Smooth muscle cell (in vitro differentiated cells): Measurements from ENCODE around the gene ACOT7. TPM values are rescaled to one million over a fixed set of nuclear protein-coding genes. Genes with fewer than 3 reads are reported as not detected.

Experiments used
- DNase-seq: peaks from one replicate; lab custom pipeline; 2025; ENCODE audit not compliant: unreplicated experiment; lab: John Stamatoyannopoulos, UW
- H2AFZ ChIP-seq: fragments of 200-600 bp; sonication (generic); 2 replicates; pipeline ENCODE4 v1.6.0; 2016; ENCODE audit warnings: antibody characterized with exemption, low read depth, mild to moderate bottlenecking
- H3F3A ChIP-seq: fragments of 200-600 bp; sonication (generic); 2 replicates; pipeline ENCODE4 v1.6.0; 2017; ENCODE audit warnings: antibody characterized with exemption, low read depth
- H3K27ac ChIP-seq: fragments of 200-600 bp; sonication (generic); 2 replicates; pipeline ENCODE4 v1.5.1; 2016; ENCODE audit warnings: low read depth, mild to moderate bottlenecking
- H3K27me3 ChIP-seq: fragments of 200-600 bp; sonication (generic); 2 replicates; pipeline ENCODE4 v1.6.1; 2016; ENCODE audit warnings: low read depth, mild to moderate bottlenecking
- H3K36me3 ChIP-seq: fragments of 200-600 bp; sonication (generic); 2 replicates; pipeline ENCODE4 v1.5.1; 2016; ENCODE audit warnings: low read depth
- H3K4me1 ChIP-seq: fragments of 200-600 bp; sonication (generic); 2 replicates; pipeline ENCODE4 v1.5.1; 2016; ENCODE audit warnings: low read depth
- H3K4me2 ChIP-seq: fragments of 200-600 bp; sonication (generic); 2 replicates; pipeline ENCODE4 v1.6.0; 2016; ENCODE audit warnings: mild to moderate bottlenecking
- H3K4me3 ChIP-seq: fragments of 200-600 bp; sonication (generic); 2 replicates; pipeline ENCODE4 v1.5.1; 2016; ENCODE audit warnings: mild to moderate bottlenecking
- H3K79me2 ChIP-seq: fragments of 200-600 bp; sonication (generic); 2 replicates; pipeline ENCODE4 v1.6.0; 2016; ENCODE audit warnings: low read depth, mild to moderate bottlenecking
- H3K9ac ChIP-seq: fragments of 200-600 bp; sonication (generic); 2 replicates; pipeline ENCODE4 v1.6.0; 2016; ENCODE audit warnings: low read depth
- H3K9me3 ChIP-seq: fragments of 200-600 bp; sonication (generic); replicated peaks from 2 replicates; pipeline ENCODE4 v1.5.1; 2016; ENCODE audit warnings: low read depth
- H4K20me1 ChIP-seq: fragments of 200-600 bp; sonication (generic); 2 replicates; pipeline ENCODE4 v1.6.0; 2016; ENCODE audit warnings: low read depth
- WGBS: methylation state at CpG from one replicate; pipeline ENCODE4 v1.1.7; 2016; ENCODE audit warnings: low lambda C conversion rate; 5-methylcytosine and 5-hydroxymethylcytosine counted together
- polyA plus RNA-seq: library from polyadenylated mRNA; unstranded; fragments of >200 nt; fragmentation: Nextera tagmentation; extraction: Ambion mirVana; gene quantifications from 2 replicates; pipeline ENCODE4 v1.2.1, GENCODE V29; 2016
- total RNA-seq: library from RNA; depleted of rRNA; stranded (reverse); fragments of >200 nt; gene quantifications from 2 replicates; pipeline ENCODE4 v1.2.3, GENCODE V29; 2014
- TF ChIP-seq, protein P1 (sequence below): fragments of 200-600 bp; sonication (generic); IDR thresholded peaks from 2 replicates; pipeline ENCODE4 v1.5.1; 2017; ENCODE audit warnings: borderline replicate concordance, mild to moderate bottlenecking, antibody characterized with exemption; ENCODE audit not compliant: insufficient read depth, poor library complexity, severe bottlenecking

ACOT7 gene
- total and polyA plus RNA-seq, 2 experiments from 2014 or later, result 19.5 to 53.8 TPM

DNA sequence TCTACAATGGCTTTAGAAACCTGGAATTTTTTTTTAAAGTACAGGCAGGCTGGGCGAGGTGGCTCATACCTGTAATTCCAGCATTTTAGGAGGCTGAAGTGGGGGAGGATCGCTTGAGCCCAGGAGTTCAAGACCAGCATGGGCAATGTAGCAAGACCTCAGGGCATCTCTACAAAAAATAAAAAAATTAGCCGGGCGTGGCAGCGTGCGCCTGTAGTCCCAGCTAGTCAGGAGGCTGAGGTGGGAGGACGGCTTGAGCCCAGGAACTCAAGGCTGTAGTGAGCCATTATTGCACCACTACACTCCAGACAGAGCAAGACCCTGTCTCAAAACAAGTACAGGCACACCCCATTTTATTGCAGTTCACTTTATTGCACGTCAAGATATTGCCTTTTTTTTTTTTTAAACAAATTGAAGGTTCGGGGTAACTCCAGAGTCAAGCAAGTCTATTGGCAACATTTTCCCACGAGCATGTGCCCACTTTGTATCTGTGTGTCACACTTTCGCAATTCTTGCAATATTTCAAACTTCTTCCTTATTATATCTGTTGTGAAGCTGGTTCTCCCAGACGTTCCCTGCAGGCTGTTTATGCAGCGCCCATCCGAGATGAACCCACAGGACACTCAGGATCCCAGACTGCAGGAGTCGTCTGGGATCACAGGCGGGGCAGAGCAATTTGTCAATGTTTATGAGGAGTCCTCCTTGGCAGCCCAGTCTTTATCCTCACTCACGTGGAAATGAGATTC, 21.5 kb upstream of the ACOT7 start:
- Histone ChIP-seq H3K4me1 (peaks cover 17% of the 10 kb centered on the region), H3F3A (no peaks in the 10 kb centered on the region), H3K9me3 (no peaks in the 10 kb centered on the region), H3K27me3 (peaks cover 56% of the 10 kb centered on the region), H3K4me3 (no peak overlapping the region), H3K79me2 (no peaks in the 10 kb centered on the region), H3K36me3 (no peaks in the 10 kb centered on the region), H4K20me1 (no peaks in the 10 kb centered on the region), H3K4me2 (peak overlapping the region; percentile 69), H3K9ac (peak overlapping the region; percentile 71), H3K27ac (peak overlapping the region; percentile 90), H2AFZ (peak overlapping the region; percentile 69)
- TF ChIP-seq, protein P1, sequence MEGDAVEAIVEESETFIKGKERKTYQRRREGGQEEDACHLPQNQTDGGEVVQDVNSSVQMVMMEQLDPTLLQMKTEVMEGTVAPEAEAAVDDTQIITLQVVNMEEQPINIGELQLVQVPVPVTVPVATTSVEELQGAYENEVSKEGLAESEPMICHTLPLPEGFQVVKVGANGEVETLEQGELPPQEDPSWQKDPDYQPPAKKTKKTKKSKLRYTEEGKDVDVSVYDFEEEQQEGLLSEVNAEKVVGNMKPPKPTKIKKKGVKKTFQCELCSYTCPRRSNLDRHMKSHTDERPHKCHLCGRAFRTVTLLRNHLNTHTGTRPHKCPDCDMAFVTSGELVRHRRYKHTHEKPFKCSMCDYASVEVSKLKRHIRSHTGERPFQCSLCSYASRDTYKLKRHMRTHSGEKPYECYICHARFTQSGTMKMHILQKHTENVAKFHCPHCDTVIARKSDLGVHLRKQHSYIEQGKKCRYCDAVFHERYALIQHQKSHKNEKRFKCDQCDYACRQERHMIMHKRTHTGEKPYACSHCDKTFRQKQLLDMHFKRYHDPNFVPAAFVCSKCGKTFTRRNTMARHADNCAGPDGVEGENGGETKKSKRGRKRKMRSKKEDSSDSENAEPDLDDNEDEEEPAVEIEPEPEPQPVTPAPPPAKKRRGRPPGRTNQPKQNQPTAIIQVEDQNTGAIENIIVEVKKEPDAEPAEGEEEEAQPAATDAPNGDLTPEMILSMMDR, result no peak
- no peak for DNase-seq
- 69% methylated on average over 17 of the region's 17 CpGs for WGBS

DNA sequence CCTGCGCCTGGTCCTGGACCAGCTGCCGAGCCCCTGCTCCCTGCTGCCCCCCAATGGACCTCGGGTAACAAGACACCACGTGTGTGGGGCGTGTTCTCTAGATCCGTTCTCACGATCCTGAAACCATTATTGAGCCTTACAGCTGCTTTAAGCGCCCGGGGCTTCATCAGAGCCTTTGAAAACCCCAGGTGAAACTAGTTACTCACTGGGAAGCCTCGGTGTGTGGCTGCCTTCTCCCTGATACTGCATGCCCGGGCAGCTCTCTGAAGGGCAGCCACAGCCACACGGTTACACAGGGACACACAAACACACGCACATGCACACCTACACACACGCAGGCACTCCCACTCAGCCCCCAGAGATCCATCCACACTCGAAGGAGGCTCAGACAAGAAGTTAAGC, 20.9 kb upstream of the ACOT7 start:
- peaks cover 11% of the 10 kb centered on the region for H3K4me1 ChIP-seq
- no peaks in the 10 kb centered on the region for H3K9me3 ChIP-seq
- no peak for DNase-seq
- WGBS, result 10% methylated on average over 15 of the region's 15 CpGs
- peak overlapping the region; percentile 71 for H3K9ac ChIP-seq
- peak overlapping the region; percentile 69 for H3K4me2 ChIP-seq
- H3K27me3 ChIP-seq, result peaks cover 50% of the 10 kb centered on the region
- H3K79me2 ChIP-seq, result no peaks in the 10 kb centered on the region
- H2AFZ ChIP-seq, result peak overlapping the region; percentile 69
- TF ChIP-seq, protein P1, result peak; percentile 50
- H3K27ac ChIP-seq, result peak overlapping the region; percentile 90
- no peaks in the 10 kb centered on the region for H3K36me3 ChIP-seq
- no peaks in the 10 kb centered on the region for H4K20me1 ChIP-seq
- no peak overlapping the region for H3K4me3 ChIP-seq
- no peaks in the 10 kb centered on the region for H3F3A ChIP-seq

GRCh38 chr1:6412896-6413295, 19.3 kb upstream of the ACOT7 start:
- peak overlapping the region; percentile 90 for H3K27ac ChIP-seq

More at GRCh38 chr1:6412896-6413295, 19.3 kb upstream of the ACOT7 start:
- TF ChIP-seq, protein P1, result no peak
- no peak overlapping the region for H3K4me2 ChIP-seq
- peaks cover 34% of the 10 kb centered on the region for H3K27me3 ChIP-seq
- no peak overlapping the region for H3K9ac ChIP-seq
- no peaks in the 10 kb centered on the region for H3K36me3 ChIP-seq
- no peaks in the 10 kb centered on the region for H3F3A ChIP-seq
- H3K9me3 ChIP-seq, result no peaks in the 10 kb centered on the region
- H3K4me1 ChIP-seq, result peaks cover 7% of the 10 kb centered on the region
- H2AFZ ChIP-seq, result no peak overlapping the region
- WGBS, result 66% methylated on average over 6 of the region's 6 CpGs
- no peaks in the 10 kb centered on the region for H4K20me1 ChIP-seq
- no peaks in the 10 kb centered on the region for H3K79me2 ChIP-seq
- no peak overlapping the region for H3K4me3 ChIP-seq
- no peak for DNase-seq
